Measurements from ENCODE around the gene LTO1. TPM values are rescaled to one million over a fixed set of nuclear protein-coding genes. Genes with fewer than 3 reads are reported as not detected.
A peak's percentile ranks its signal among the peaks of the same experiment; 100 is the strongest.
"Not testable (repeated sequence)": the region's sequence is repeated elsewhere in the genome, so short reads cannot be mapped to it uniquely, and the experiment has no call there.

Gene LTO1
- total RNA-seq, 2 experiments from 2014 or later: 18.7 to 21.8 TPM

GRCh38 chr11:69692422-69692821, 17.3 kb upstream of the LTO1 start:
- peaks cover 72% of the 10 kb centered on the region for H3K27me3 Mint-ChIP-seq
- H3K36me3 Mint-ChIP-seq: peaks cover 3% of the 10 kb centered on the region
- DNase-seq: no peak
- peaks cover 12% of the 10 kb centered on the region for H3K4me1 Mint-ChIP-seq
- no peaks in the 10 kb centered on the region for H3K9me3 Mint-ChIP-seq
- no peak overlapping the region for H3K4me3 Mint-ChIP-seq
- H3K27ac Mint-ChIP-seq: no peak overlapping the region

GRCh38 chr11:69691463-69691862, 16.3 kb upstream of the LTO1 start:
- peaks cover 12% of the 10 kb centered on the region for H3K4me1 Mint-ChIP-seq
- DNase-seq: no peak
- peaks cover 3% of the 10 kb centered on the region for H3K36me3 Mint-ChIP-seq
- H3K4me3 Mint-ChIP-seq: peak overlapping the region; percentile 22
- peaks cover 72% of the 10 kb centered on the region for H3K27me3 Mint-ChIP-seq
- no peaks in the 10 kb centered on the region for H3K9me3 Mint-ChIP-seq
- peak overlapping the region; percentile 42 for H3K27ac Mint-ChIP-seq

- H3K27me3 Mint-ChIP-seq: peaks cover 74% of the 10 kb centered on the region
Measured at GRCh38 chr11:69689484-69690319, 14.5 kb upstream of the LTO1 start.

GRCh38 chr11:69687969-69688771, 13.0 kb upstream of the LTO1 start:
- not testable (repeated sequence) for H3K9me3 Mint-ChIP-seq, H3K4me3 Mint-ChIP-seq, H3K36me3 Mint-ChIP-seq, H3K27ac Mint-ChIP-seq, DNase-seq
- Mint-ChIP-seq H3K4me1 (peaks cover 15% of the 10 kb centered on the region), H3K27me3 (peaks cover 64% of the 10 kb centered on the region)

More at GRCh38 chr11:69689484-69690319, 14.5 kb upstream of the LTO1 start:
- Mint-ChIP-seq H3K4me3 (no peak overlapping the region), H3K9me3 (no peaks in the 10 kb centered on the region), H3K36me3 (peaks cover 3% of the 10 kb centered on the region), H3K4me1 (peaks cover 15% of the 10 kb centered on the region), H3K27ac (no peak overlapping the region)
- DNase-seq: no peak

- H3K4me1 Mint-ChIP-seq: peaks cover 15% of the 10 kb centered on the region
Measured at GRCh38 chr11:69686856-69687255, 11.7 kb upstream of the LTO1 start.

GRCh38 chr11:69686452-69686851, 11.3 kb upstream of the LTO1 start:
- Mint-ChIP-seq H3K27me3 (peaks cover 52% of the 10 kb centered on the region), H3K4me3 (no peak overlapping the region), H3K27ac (no peak overlapping the region), H3K9me3 (no peaks in the 10 kb centered on the region), H3K4me1 (peaks cover 15% of the 10 kb centered on the region), H3K36me3 (peaks cover 3% of the 10 kb centered on the region)
- DNase-seq: no peak

More at GRCh38 chr11:69686856-69687255, 11.7 kb upstream of the LTO1 start:
- no peak for DNase-seq
- no peak overlapping the region for H3K4me3 Mint-ChIP-seq
- H3K27ac Mint-ChIP-seq: no peak overlapping the region
- peaks cover 3% of the 10 kb centered on the region for H3K36me3 Mint-ChIP-seq
- no peaks in the 10 kb centered on the region for H3K9me3 Mint-ChIP-seq
- H3K27me3 Mint-ChIP-seq: peaks cover 56% of the 10 kb centered on the region

GRCh38 chr11:69685348-69685747, 10.2 kb upstream of the LTO1 start:
- Mint-ChIP-seq H3K36me3 (no peaks in the 10 kb centered on the region), H3K4me3 (no peak overlapping the region), H3K27ac (no peak overlapping the region), H3K9me3 (no peaks in the 10 kb centered on the region), H3K4me1 (peaks cover 15% of the 10 kb centered on the region), H3K27me3 (peaks cover 43% of the 10 kb centered on the region)
- no peak for DNase-seq

- no peak overlapping the region for H3K4me3 Mint-ChIP-seq
- H3K9me3 Mint-ChIP-seq: no peaks in the 10 kb centered on the region
- no peak for DNase-seq
- H3K36me3 Mint-ChIP-seq: no peaks in the 10 kb centered on the region
- peaks cover 36% of the 10 kb centered on the region for H3K27me3 Mint-ChIP-seq
- no peak overlapping the region for H3K27ac Mint-ChIP-seq
- H3K4me1 Mint-ChIP-seq: peaks cover 12% of the 10 kb centered on the region
Measured at GRCh38 chr11:69684651-69685050, 9.5 kb upstream of the LTO1 start.

GRCh38 chr11:69683764-69684333, 8.7 kb upstream of the LTO1 start:
- no peaks in the 10 kb centered on the region for H3K36me3 Mint-ChIP-seq
- H3K4me3 Mint-ChIP-seq: no peak overlapping the region
- DNase-seq: no peak
- H3K9me3 Mint-ChIP-seq: no peaks in the 10 kb centered on the region
- peaks cover 31% of the 10 kb centered on the region for H3K27me3 Mint-ChIP-seq
- peaks cover 9% of the 10 kb centered on the region for H3K4me1 Mint-ChIP-seq
- no peak overlapping the region for H3K27ac Mint-ChIP-seq

GRCh38 chr11:69682681-69683326, 7.7 kb upstream of the LTO1 start:
- Mint-ChIP-seq H3K9me3 (no peaks in the 10 kb centered on the region), H3K4me1 (peaks cover 2% of the 10 kb centered on the region), H3K27ac (no peak overlapping the region), H3K36me3 (no peaks in the 10 kb centered on the region), H3K27me3 (peaks cover 24% of the 10 kb centered on the region), H3K4me3 (no peak overlapping the region)
- DNase-seq: no peak

GRCh38 chr11:69682221-69682620, 7.1 kb upstream of the LTO1 start:
- Mint-ChIP-seq H3K4me1 (peaks cover 2% of the 10 kb centered on the region), H3K4me3 (no peak overlapping the region), H3K27me3 (peaks cover 18% of the 10 kb centered on the region), H3K9me3 (no peaks in the 10 kb centered on the region), H3K36me3 (no peaks in the 10 kb centered on the region), H3K27ac (no peak overlapping the region)
- no peak for DNase-seq

- Mint-ChIP-seq H3K27ac (no peak overlapping the region), H3K9me3 (no peaks in the 10 kb centered on the region), H3K4me1 (peaks cover 2% of the 10 kb centered on the region), H3K36me3 (no peaks in the 10 kb centered on the region), H3K27me3 (peaks cover 10% of the 10 kb centered on the region), H3K4me3 (no peak overlapping the region)
- no peak for DNase-seq
Measured at GRCh38 chr11:69680688-69681087, 5.5 kb upstream of the LTO1 start.

- Mint-ChIP-seq H3K4me3 (no peak overlapping the region), H3K4me1 (peaks cover 14% of the 10 kb centered on the region), H3K36me3 (peaks cover 4% of the 10 kb centered on the region), H3K9me3 (no peaks in the 10 kb centered on the region), H3K27me3 (peaks cover 8% of the 10 kb centered on the region), H3K27ac (no peak overlapping the region)
- no peak for DNase-seq
Measured at GRCh38 chr11:69677749-69678148, 2.6 kb upstream of the LTO1 start.

GRCh38 chr11:69674267-69674885, 777 bp downstream of the LTO1 start:
- DNase-seq: peak; percentile 14
- Mint-ChIP-seq H3K36me3 (peaks cover 9% of the 10 kb centered on the region), H3K27me3 (peaks cover 8% of the 10 kb centered on the region)

More at GRCh38 chr11:69674267-69674885, 777 bp downstream of the LTO1 start:
- peak overlapping the region; percentile 84 for H3K27ac Mint-ChIP-seq
- peak overlapping the region; percentile 91 for H3K4me3 Mint-ChIP-seq
- peaks cover 30% of the 10 kb centered on the region for H3K4me1 Mint-ChIP-seq
- H3K9me3 Mint-ChIP-seq: no peaks in the 10 kb centered on the region
